AG08395 (cell line): Measurements from ENCODE around the gene NUDT1.

Experiments used
- DNase-seq: peaks from one replicate; pipeline ENCODE4 v3.0.0; 2012; ENCODE audit warnings: mixed read lengths, low spot score

NUDT1 gene

DNA sequence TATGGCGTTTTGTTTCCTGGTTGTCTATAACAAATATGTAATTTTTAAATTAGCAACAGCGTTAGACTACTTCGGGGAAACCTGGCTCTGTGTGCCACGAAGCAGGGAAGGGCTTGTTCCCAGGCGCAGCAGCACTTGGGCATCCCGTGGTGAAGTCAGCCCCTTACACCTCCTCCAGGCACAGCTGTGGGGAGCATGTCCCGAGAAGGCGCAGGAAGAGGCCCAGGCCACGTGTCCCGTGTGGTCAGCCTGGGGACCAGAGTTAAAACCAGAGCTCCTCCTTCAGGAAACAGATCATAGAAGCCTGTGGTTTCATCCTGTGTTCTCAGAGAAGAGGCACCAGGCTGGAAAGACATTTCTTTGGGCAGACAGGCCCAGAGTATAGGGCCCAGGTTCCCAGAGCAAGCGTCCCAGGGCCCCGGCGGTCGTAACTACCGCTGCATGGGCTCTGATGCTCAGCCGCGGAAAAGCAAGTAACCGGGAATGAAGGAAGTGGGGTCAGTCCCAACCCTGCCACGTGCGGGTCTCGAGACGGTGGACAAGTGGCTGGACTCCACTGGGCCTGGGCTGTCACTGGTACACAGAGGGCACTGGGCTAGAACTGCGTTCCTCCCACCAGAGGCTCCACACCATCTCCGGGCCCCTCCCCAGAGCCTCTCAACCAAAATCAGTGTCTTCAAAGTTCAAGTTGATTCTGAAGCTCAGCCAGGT lies 7.1 kb downstream of the NUDT1 start:
- peak; percentile 98 for DNase-seq

DNA sequence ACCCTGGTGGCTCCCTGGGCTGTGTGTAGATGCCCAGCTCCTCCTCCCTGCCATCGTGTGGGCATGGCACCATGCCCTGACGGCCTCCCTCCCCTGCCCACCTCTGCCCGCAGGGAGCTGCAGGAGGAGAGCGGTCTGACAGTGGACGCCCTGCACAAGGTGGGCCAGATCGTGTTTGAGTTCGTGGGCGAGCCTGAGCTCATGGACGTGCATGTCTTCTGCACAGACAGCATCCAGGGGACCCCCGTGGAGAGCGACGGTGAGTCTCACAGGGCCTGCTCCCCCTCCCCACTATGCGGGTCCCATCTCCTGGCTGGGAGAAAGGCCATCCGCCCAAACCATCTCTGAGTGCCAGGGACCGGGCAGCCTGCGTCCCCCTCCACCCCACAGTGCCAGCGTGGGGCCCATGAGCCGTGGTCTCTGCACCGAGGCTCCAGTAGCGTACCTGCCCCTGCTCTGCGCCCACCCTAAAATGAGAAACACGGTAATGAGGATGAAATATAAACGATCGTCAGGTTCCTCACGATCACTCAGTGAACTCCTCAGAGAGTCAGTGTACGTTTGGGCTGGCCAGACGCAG lies 7.8 kb downstream of the NUDT1 start:
- no peak for DNase-seq

DNA sequence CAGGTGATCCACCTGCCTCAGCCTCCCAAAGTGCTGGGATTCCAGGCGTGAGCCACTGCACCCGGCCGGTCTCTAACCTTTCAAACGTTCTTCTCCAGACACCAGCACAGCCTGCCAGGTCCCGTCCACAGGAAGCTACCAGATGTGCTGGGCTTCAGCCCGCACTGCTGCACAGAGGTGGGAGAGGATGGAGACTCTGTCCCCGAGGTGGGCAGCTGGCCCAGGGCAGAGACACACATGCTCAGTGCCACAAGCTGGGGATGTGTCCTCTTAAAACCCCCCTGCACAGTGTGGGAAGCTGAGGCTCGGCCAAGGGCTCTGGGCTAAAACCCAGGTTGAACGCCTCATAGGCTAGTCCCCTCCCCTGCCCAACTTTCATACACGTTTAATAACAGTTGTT lies 9.4 kb downstream of the NUDT1 start:
- no peak for DNase-seq

DNA sequence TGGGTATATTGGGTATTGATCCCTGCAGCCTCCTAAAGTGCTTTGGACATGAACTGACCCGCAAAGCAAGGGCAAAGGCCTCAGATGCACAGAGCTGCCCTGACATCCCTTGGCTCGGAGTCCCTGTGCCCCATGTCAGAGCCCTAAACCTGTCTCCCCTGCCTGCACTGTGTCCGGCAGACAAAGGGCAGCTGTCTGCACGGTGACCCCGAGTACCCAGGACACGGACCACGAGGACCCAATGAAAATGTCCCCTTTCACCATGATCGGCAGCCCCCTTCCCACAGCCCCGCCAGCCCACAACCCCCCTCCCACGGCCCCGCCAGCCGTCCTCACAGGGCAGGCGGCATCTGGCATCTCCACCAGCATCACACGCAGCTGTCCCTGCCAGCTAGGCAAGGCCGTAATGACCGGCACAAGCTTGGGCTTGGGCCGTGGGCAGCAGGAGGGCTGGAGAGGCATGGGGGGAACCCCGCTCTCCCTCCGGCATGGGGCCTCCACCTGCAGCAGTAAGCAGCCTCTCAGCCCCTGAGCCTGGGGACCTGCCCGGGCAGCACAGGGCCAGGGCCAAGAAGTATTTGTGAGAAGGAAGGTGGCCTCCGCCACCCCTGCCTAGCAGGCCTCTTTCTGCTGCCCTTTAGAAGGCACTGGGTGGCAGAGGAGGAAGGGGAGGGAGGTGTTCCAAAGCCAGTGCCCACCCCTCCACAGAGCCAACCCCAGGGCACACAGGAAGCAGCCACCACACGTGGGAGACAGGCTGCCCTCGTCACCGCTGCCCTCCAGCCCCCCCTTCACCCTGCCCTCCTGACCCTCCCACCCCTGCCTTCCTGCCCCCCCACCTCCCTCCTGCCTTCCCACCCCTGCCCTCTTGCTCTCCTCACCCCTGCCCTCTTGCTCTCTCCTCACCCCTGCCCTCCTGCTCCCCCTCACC lies 10.1 kb downstream of the NUDT1 start:
- DNase-seq: no peak

DNA sequence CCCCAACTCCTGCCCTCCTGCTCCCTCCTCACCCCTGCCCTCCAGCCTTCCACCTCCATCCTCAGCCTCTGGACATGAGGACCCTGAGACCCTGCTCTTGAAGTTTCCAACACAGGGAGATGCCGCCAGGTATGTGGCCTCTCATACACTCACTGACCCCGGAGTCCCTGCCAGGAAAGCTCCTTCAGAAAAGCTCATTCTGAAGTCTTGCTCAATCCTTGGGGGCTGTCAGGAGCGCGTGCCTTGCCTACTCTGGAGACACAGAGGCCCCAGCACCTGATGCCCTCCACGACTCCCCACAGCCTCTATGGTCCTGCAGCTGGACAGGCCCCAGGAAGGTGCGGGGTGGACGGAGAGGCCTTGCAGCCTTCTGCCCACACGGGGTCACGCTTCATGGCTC lies 11.0 kb downstream of the NUDT1 start:
- DNase-seq: no peak

DNA sequence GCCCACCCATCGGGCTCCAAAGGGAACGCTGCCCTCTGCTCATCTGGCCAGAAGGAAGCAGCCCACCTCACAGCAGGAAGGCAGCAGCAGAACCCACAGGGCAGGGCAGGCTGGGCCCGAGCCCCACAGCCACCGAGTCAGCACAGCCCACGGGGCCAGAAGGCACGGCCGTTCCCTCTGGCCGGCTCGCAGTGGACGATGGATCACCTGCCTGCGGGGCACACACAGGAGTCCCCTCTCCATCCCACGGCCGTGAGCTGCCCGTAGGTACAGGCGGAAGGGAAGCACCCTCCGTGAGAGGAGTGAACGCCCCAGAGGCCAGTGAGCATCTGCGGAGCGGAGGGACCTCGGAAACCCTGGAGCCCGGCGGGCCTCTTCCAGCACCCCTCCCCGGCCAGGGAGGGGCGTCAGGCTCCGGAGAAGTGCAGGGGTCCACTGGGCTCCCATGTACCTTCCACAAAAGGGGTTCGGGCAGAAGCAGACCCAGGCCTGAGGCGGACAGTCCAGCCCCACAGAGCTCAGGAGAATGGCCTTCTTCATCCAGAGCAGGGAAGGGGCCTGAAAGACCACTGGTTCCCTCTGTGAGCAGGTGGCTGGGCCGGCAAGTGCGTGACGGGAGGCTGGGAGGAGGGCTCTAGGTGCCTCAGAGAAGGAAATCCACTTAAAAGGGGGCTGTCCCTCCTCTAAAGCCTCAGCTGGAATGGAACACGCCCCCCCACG lies 11.7 kb downstream of the NUDT1 start:
- no peak for DNase-seq

DNA sequence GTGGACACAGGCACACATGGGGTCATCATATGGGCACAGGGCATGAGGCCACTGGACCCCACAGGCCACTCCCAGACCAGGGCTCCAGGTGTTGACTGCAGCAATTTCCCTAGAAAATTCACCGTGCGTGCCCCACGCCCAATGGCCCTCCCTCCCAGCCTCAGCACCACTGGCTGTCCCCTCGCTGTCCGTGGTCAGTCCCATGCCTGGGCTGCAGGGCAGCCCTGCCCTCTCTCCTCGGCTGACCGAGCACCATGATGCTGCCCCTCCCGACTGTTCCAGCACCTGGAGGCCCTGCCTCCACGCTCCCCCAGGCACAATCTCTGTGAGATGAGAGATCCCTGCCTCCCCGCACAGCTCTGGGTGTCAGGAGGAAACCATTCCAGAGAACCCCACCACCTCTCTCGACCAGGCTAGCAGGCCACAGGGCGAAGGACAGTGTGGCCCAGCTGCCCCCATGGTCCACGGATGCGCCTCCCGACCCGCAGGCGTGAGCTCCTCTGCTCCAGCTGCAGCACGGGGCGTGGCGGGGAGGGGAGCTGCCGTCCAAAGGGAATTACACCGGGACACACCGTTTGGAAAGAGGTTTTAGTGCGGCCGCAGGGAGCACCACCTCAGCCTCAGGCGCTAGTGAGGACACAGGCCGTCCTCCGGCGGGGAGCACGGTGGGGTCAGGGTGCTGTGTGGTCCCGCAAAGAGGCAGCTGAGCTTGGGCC lies 12.6 kb downstream of the NUDT1 start:
- no peak for DNase-seq

DNA sequence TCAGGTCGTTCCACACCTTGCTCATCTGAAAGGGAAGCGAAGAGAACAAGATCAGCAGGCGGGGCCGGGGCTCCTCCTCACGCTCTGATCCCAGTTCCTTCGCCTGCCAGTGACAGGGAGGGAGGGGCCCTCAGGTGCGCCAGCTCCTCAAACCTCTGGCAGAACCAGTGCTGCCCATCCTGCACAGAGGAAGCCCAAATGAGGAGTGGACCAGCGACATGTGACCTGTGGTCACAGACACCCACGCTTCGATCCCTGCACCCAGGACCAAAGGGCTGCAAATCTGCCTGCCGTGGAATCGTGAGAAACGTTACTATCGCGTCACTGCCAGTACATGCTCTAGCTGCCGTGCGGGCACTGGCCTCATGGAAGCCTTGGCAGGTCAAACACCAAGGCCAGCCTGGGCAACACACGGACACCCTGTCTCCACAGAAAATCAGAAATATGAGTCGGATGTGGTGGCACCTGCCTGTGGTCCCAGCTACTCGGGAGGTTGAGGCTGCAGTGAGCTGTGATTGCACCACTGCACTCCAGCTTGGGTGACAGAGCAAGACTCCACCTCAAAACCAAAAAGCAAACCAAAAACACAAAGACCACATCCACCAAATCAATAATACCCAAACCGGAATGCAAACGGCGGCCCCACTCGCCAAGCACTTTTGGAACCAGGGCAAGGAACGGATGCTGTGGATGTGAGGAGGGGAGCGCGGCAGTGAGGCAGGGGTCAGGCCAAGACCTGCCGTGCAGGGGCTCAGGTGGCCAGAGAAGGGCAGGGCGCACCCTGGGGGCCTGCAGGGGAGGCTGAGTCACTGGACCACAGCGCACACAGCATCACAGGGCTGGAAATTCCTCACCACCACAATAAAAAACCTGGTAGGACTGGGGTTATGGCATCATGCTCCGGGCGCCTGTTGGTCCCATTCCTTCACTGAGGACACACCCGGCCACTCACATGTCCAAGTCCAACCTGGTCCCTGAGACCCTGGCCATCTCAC lies 13.4 kb downstream of the NUDT1 start:
- DNase-seq: no peak

DNA sequence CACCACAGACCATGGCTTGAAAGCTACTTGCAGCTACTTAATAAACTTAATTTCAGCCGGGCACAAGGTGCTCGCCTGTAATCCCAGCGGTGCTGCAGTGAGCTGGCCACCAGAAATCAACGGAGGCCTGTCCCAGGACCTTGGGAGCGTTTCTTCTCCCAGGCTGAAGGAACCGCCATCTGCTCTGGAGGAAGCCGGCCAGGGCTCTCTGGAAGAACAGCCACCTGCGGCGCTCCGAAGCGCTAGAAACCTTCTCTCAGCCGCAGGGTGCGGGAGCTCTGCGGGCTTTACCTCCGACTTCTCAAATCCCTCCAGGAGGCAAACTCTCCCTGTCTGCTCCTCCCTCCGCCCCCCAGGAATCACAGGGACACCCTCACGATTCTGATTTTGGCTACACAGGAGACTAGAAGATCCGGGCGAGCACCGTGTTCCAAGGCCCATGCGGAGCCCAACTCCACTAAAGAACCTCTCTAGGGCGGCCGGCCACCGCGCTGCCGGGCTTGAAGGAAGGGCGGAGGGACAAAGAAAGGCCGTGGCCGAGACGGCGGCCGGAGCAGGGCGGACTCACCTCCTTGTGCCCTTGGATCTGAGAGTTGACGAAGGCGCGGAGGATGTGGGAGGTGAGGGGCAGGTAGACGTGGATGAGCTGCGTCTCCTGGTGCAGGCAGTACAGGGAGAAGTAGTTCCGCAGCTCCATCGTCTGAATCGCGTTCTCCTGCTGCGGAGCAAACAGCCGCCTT lies 14.4 kb downstream of the NUDT1 start:
- no peak for DNase-seq

DNA sequence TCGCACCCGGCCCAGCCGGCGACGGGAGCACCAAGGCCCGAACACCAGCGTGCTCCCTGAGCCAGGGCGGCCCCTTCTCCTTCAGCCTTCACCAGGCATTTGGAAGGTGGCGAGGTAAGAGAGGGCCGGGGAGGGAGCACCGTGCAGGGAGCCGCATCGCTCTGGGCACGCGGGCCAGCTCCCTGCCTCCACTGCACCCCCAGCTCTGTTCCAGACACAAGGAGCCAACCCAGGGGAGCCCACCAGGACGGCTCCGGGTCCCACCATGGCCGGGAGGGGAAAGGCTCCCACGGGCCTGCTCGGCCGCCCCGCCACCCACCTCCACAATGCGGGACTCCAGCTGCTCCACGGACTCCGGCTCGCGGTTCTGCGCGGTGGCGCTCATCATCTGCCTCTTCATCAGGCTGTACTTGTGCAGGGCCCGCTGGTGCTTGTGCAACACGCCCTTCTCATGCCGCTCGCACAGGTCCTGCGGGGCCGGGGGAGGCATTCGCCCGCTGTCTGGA lies 15.1 kb downstream of the NUDT1 start:
- DNase-seq: no peak

DNA sequence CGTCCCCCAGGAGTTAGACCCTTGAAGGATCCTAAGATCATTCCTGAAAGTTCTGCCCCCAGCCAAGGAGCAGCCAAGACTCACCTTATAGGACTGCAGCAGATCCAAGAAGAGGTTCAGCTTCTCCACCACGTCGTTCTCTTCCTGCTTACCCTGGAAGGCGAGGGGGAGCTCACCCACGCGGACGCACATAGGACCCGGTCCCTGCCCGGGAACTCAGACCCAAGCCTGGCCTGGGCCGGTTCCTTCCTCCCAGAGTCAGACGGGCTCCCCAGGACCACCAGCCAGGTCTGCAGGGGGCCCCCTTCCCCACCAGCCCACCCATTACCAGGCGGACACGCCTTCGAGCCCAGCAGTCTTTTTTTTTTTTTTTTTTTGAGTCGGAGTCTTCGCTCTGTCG lies 15.6 kb downstream of the NUDT1 start:
- no peak for DNase-seq

DNA sequence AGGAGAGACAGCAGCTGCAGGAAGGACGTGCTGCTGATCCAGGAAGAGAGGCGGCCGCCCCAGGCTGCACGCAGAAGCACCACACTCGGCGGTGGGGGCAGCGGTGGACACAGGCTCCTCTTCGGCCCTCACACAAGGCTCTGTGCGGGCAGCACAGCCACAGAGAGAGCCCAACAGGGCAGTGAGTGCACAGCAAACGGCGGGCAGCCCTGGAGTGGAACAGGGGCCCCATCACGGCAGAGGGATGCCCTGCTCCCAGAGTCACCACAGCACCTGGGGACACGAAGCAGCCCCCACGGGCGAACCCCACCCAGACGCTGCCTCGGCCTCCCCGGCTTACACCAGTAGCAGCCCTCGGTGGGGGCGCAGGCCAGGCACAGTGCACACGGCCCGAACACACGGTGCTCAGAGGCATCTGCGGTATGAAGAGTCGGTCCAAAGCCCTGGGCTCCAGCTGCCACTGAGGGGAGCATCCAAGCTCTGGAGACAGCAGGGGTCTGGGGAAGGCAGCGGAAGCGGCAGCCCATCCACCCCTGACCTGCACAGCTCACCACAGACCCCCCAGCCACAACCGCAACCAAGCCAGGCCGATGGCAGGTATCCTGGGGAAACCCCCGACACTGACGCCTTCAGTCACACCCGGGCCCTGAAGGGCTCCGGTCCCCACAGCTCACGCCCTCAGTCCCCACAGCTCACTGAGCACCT lies 16.8 kb downstream of the NUDT1 start:
- DNase-seq: no peak

DNA sequence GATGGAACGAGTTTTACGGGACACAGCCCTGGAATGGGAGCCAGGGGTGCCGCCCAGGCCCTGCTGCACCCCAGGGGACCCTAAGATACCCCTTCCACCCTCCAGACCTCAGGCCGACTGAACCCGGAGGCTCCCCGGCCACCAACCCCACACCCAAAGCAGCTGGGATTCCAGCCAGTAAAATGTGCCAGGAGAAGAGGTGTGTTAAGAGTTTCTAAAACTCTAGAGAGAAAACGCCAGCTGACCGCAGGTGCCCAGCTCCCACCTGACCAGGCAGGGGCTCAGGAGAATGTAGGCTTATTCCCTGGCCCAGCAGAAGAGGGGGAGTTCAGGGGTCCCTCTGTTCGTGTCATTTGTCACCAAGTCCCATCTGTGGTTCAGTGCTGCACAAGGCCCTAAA lies 17.5 kb downstream of the NUDT1 start:
- no peak for DNase-seq

DNA sequence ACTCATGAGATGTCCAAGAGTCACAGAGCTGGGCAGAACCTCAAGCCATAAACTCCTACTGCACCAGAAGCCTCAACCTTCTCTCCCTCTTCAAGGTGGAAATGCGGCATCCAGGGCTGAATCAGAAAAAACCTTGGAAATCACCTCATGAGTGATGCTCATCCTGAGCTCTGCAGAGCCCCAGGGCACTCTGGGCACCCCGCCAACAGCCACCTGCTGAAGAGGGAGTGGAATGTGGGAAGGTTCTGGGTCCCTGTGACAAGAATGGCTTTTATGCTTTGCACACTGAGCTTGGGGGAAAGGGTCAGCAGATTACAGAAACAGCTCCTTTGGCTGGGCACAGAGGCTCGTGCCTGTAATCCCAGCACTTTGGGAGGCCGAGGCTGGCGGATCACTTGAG lies 18.8 kb downstream of the NUDT1 start:
- DNase-seq: no peak

DNA sequence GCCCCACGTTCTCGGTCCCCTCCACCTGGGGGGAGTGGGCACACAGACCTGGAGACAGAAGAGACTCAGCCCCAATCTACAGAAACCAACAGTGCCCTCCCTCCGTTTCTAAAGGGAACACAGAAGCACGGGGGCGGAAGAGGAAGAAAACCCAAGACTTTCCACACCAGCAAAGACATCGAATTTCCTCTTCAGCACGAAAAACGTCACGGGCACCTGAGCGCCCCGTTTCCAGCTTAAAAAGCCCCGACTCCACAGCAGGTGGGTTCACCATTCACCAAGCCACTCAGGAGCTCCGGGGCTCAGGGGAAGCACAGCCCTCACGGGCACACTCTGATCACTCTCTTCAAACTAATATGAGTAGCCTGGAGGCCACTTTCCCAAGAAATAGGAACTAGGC lies 19.6 kb downstream of the NUDT1 start:
- no peak for DNase-seq

DNA sequence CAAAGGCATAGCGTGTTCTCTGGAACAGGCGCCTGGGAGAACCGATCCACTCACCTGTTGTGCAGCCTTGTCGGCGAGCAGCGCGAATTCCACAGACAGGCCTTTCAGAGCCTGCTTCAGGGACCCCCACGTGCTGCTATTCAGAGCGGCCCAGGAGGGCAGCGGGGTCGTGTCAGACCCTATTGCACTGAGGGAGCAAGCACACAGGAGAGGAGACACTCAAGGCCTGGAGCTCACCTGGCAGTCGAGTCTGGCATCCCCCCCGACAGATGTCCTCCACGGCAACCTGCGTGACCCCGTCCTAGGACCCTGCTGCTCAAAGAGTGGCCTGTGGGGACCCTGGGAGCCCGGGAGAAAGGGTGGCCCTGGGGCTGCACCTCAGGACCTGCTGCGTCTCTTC lies 21.1 kb downstream of the NUDT1 start:
- DNase-seq: no peak

DNA sequence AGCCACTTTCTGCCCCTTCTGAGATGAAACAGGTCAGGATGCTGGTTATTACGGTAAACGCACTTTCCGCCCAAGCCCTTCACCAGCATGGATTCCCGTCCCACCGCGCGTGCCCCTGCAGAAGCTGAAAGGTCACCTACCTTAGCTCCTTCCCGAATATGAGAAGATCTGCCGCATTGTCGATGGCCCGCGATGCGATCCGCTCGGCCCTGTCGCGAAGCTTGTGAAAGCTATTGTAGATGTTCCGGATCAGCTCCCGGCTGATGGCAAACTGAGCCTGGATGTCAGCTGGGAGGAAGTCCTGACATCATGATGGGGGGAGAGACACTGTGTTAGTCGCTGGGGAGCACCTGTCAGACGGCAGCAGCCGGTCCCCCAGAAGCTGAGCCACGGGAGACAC lies 22.1 kb downstream of the NUDT1 start:
- no peak for DNase-seq

DNA sequence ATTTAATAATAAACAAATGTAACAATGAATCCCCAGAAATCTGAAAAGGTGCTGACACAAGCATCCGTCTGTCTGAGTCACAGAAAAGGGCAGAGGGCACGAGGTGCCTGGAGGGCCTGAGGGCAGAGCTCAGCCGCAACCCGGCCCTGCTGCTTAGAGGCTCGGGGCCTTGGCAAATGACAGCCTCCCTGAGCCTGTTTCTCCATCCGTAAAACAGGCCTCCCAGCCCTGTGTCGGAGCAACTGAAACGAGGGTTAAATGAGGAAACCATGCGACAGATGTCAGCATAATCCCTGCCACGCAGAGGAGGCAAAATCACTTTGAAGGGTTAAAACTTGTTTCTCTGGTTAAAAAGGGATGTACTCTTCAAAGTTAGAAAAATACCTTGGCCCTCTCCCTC lies 24.9 kb downstream of the NUDT1 start:
- peak; percentile 60 for DNase-seq
